GM12874 (cell line): ENCODE results near the gene DNM3.

Experiments
- TF ChIP-seq, protein P1 (sequence below): IDR thresholded peaks from 2 replicates; pipeline ENCODE4 v1.5.1; 2011; ENCODE audit warnings: low read depth, mild to moderate bottlenecking, control low read depth, low read length, moderate library complexity; ENCODE audit not compliant: insufficient read depth

DNM3 gene

GRCh38 chr1:172321451-172321850 lies 480.2 kb downstream of the DNM3 start:
- TF ChIP-seq, protein P1, sequence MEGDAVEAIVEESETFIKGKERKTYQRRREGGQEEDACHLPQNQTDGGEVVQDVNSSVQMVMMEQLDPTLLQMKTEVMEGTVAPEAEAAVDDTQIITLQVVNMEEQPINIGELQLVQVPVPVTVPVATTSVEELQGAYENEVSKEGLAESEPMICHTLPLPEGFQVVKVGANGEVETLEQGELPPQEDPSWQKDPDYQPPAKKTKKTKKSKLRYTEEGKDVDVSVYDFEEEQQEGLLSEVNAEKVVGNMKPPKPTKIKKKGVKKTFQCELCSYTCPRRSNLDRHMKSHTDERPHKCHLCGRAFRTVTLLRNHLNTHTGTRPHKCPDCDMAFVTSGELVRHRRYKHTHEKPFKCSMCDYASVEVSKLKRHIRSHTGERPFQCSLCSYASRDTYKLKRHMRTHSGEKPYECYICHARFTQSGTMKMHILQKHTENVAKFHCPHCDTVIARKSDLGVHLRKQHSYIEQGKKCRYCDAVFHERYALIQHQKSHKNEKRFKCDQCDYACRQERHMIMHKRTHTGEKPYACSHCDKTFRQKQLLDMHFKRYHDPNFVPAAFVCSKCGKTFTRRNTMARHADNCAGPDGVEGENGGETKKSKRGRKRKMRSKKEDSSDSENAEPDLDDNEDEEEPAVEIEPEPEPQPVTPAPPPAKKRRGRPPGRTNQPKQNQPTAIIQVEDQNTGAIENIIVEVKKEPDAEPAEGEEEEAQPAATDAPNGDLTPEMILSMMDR, result no peak

DNA sequence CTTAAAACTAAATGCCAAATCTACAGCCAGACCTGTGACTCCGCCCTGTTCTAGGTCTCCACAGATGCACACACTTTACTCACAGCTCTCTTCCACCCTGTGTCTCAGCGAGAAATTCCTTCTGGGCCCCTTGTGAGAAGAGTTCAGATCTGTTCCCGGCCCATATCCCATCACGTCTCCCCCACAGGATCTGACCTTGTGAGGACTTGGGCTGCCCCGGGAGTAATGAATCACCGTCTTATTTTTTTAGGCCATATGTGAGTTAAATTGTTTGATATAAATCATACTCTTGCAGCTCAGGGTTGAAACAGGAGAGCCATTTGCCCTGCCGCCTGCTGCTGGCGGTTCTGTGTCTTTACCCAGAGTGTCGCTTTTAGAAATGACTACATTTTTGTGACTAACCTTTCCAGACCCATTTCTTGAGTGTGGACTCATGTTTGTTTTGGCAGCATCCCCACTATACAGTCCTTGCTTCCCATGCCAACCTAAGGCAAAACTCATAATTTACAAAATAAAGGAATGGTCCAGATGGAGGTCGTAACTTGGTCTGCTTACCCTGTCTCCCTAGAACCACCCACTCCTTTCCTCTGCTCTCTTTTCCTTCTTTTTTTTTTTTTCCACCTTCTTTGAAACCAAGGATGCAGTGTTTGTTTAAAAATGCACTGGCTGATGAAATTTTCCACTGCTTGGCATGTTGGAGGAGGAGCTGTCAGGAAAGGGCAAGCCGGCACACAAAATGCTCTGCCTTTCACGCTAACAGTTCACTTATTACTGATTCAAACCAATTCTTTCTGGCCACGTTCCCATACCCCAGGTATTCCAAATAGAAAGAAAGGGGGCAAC lies 481.1 kb downstream of the DNM3 start:
- TF ChIP-seq, protein P1, result no peak

GRCh38 chr1:172323686-172324085 lies 482.4 kb downstream of the DNM3 start:
- TF ChIP-seq, protein P1, result no peak

DNA sequence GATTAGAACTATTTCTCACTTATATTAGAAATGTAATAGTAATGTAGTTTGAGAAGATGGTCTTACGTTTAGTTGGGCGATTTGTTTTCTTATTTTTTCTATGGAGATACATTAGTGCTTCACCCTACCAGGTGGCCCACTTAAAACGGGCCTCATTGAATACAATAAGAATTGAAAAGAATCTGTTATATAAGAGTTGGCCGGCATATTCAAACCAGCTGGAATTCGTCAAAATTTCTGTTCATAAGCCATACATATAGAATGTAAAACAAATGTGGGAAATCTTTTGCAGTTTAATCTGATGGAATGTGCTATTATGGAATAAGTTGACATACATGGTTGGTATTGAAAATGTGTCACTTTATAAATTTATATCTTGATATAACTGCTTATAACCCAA lies 482.8 kb downstream of the DNM3 start:
- TF ChIP-seq, protein P1, result no peak

DNA sequence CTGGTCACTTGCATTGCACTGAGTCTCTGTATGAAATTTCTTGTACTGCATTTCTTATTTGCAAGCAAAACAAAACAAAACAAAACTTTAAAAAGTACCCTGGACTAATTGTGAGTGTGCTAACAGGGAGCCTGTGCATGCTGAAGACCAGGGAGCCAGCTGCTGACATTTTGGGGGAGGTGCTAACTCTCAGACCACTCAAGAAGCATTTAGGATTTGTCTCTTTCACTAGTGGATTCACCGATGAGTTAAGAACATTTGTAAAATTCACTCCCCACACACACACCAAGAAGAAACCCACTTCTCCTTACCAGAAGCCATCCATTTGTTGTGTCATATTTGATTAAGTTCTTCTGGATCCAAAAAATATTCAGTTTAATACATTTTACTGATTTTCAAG lies 483.5 kb downstream of the DNM3 start:
- TF ChIP-seq, protein P1, result no peak

GRCh38 chr1:172325531-172325930 lies 484.2 kb downstream of the DNM3 start:
- TF ChIP-seq, protein P1, result no peak

DNA sequence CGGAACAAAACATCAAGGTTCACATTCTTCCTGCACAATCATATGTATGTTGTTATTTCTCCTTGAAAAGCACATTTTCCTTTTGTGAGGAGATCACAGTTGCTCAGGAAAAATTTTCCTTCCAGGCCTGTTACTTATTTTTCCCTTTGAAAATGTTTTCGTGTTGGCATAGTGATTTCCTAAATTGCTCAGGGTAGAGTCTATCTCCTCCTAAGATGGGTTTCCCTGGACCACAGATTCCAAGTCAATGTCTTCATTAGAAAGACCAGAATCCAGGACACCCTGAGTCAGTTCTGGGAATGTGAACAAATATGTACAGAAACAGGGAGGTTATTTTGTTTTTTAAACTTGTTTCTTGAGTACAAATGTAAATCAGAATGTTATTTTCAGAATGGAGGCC lies 484.8 kb downstream of the DNM3 start:
- TF ChIP-seq, protein P1, result no peak
